OCI-LY3 (cell line): ENCODE data around the gene TBC1D13.
"Not testable (repeated sequence)": the region's sequence is repeated elsewhere in the genome, so short reads cannot be mapped to it uniquely, and the experiment has no call there.

Source experiments
- H2AFZ ChIP-seq: fragments of 200-600, 300-600 bp; shearing (Covaris generic); 2 replicates; pipeline ENCODE4 v1.6.0; 2014; ENCODE audit warnings: antibody characterized with exemption, low read depth, low read length
- H3K27ac ChIP-seq: fragments of 200-600, 300-600 bp; sonication (generic); 2 replicates; pipeline ENCODE4 v1.5.1; 2014; ENCODE audit warnings: mild to moderate bottlenecking, low read length, moderate library complexity, mixed read lengths
- H3K27me3 ChIP-seq: fragments of 200-600, 300-600 bp; sonication (generic); 2 replicates; pipeline ENCODE4 v1.6.1; 2014; ENCODE audit warnings: low read depth, low read length, mixed read lengths
- H3K36me3 ChIP-seq: fragments of 200-600, 300-600 bp; sonication (generic); replicated peaks from 2 replicates; pipeline ENCODE3; 2014; ENCODE audit warnings: low read depth, low read length, mixed read lengths
- H3K4me1 ChIP-seq: fragments of 300-600, 200-600 bp; sonication (generic); 2 replicates; pipeline ENCODE4 v1.6.1; 2014; ENCODE audit warnings: low read length, mixed read lengths
- H3K4me2 ChIP-seq: fragments of 200-600, 300-600 bp; sonication (generic); 2 replicates; pipeline ENCODE4 v1.6.1; 2014; ENCODE audit warnings: low read length, mixed read lengths
- H3K4me3 ChIP-seq: fragments of 300-600, 200-600 bp; sonication (generic); 2 replicates; pipeline ENCODE4 v1.5.1; 2014; ENCODE audit warnings: antibody characterized with exemption, mild to moderate bottlenecking, low read length, moderate library complexity
- H3K79me2 ChIP-seq: fragments of 300-600, 200-600 bp; shearing (Covaris generic); 2 replicates; pipeline ENCODE4 v1.6.1; 2014; ENCODE audit warnings: mild to moderate bottlenecking, low read length, mixed read lengths
- H3K9ac ChIP-seq: fragments of 300-600, 200-600 bp; shearing (Covaris generic); 2 replicates; pipeline ENCODE4 v1.6.0; 2014; ENCODE audit warnings: mild to moderate bottlenecking, low read length, moderate library complexity
- H3K9me3 ChIP-seq: fragments of 200-600, 300-600 bp; shearing (Covaris generic); 2 replicates; pipeline ENCODE4 v1.6.1; 2014; ENCODE audit warnings: low read length, mixed read lengths; ENCODE audit not compliant: insufficient read depth
- H4K20me1 ChIP-seq: fragments of 200-600, 300-600 bp; sonication (generic); 2 replicates; pipeline ENCODE4 v1.6.1; 2016; ENCODE audit warnings: low read length, mixed read lengths; ENCODE audit not compliant: insufficient read depth
- CTCF ChIP-seq: fragments of 200-600, 300-600 bp; sonication (generic); IDR thresholded peaks from 2 replicates; pipeline ENCODE4 v1.5.1; 2014; ENCODE audit warnings: antibody characterized with exemption, low read length, low read depth
- EZH2phosphoT487 ChIP-seq: fragments of 200-600 bp; shearing (Covaris generic); IDR thresholded peaks from 2 replicates; pipeline ENCODE4 v1.6.1; 2018; ENCODE audit warnings: antibody characterized with exemption, mixed run types, low read depth

Gene TBC1D13

GRCh38 chr9:128840524-128840923, 53.5 kb downstream of the TBC1D13 start:
- no peaks in the 10 kb centered on the region for H3K36me3 ChIP-seq
- H3K27ac ChIP-seq, result no peak overlapping the region
- no peak overlapping the region for H3K4me3 ChIP-seq
- no peaks in the 10 kb centered on the region for H3K79me2 ChIP-seq
- H3K27me3 ChIP-seq, result no peaks in the 10 kb centered on the region
- no peaks in the 10 kb centered on the region for H4K20me1 ChIP-seq
- H3K4me2 ChIP-seq, result no peak overlapping the region
- no peaks in the 10 kb centered on the region for H3K4me1 ChIP-seq
- no peaks in the 10 kb centered on the region for H3K9me3 ChIP-seq
- H2AFZ ChIP-seq, result no peak overlapping the region
- no peak overlapping the region for H3K9ac ChIP-seq
- TF ChIP-seq CTCF, result no peak
- TF ChIP-seq EZH2phosphoT487, result no peak

- Histone ChIP-seq H3K27ac (no peak overlapping the region), H3K4me2 (no peak overlapping the region), H3K79me2 (no peaks in the 10 kb centered on the region), H4K20me1 (no peaks in the 10 kb centered on the region), H3K4me3 (no peak overlapping the region), H3K36me3 (no peaks in the 10 kb centered on the region), H3K27me3 (no peaks in the 10 kb centered on the region), H3K4me1 (no peaks in the 10 kb centered on the region), H3K9ac (no peak overlapping the region), H3K9me3 (no peaks in the 10 kb centered on the region), H2AFZ (no peak overlapping the region)
- no peak for TF ChIP-seq EZH2phosphoT487
- TF ChIP-seq CTCF, result no peak
These were observed 54.8 kb downstream of the TBC1D13 start for GRCh38 chr9:128841694-128842492.

- H3K9ac ChIP-seq, H2AFZ ChIP-seq, H3K4me3 ChIP-seq, H3K4me1 ChIP-seq, H4K20me1 ChIP-seq, H3K79me2 ChIP-seq, H3K4me2 ChIP-seq, H3K9me3 ChIP-seq, H3K27me3 ChIP-seq, H3K36me3 ChIP-seq, H3K27ac ChIP-seq: not testable (repeated sequence)
These were observed 56.1 kb downstream of the TBC1D13 start for GRCh38 chr9:128843171-128843570.

- Histone ChIP-seq H4K20me1 (no peaks in the 10 kb centered on the region), H3K27me3 (no peaks in the 10 kb centered on the region), H3K36me3 (no peaks in the 10 kb centered on the region), H3K4me3 (no peak overlapping the region), H2AFZ (no peak overlapping the region), H3K4me1 (no peaks in the 10 kb centered on the region), H3K4me2 (no peak overlapping the region), H3K27ac (no peak overlapping the region), H3K79me2 (no peaks in the 10 kb centered on the region), H3K9me3 (no peaks in the 10 kb centered on the region), H3K9ac (no peak overlapping the region)
- TF ChIP-seq CTCF (no peak), EZH2phosphoT487 (no peak)
These were observed 58.3 kb downstream of the TBC1D13 start for GRCh38 chr9:128845186-128845931.
